ENCODE data around the gene TMEM72.

- TF ChIP-seq PATZ1 (CRISPR knock-in tag; IDR thresholded peaks at IDR 0.05; ENCODE audit: borderline replicate concordance) (no peak), ESRRG (CRISPR knock-in tag; IDR thresholded peaks at IDR 0.05) (no peak), OSR1 (CRISPR knock-in tag; IDR thresholded peaks at IDR 0.05) (no peak), CSDC2 (CRISPR knock-in tag; IDR thresholded peaks at IDR 0.05) (no peak), ZFP3 (CRISPR knock-in tag; IDR thresholded peaks at IDR 0.05) (no peak), ZNF8 (CRISPR knock-in tag; IDR thresholded peaks at IDR 0.05) (no peak), CREB5 (CRISPR knock-in tag; IDR thresholded peaks at IDR 0.05; ENCODE audit: low read depth) (no peak), RARB (CRISPR knock-in tag; IDR thresholded peaks at IDR 0.05) (no peak), ARNTL (CRISPR knock-in tag; IDR thresholded peaks at IDR 0.05; ENCODE audit: borderline replicate concordance, low read depth) (no peak), TSHZ2 (CRISPR knock-in tag; IDR thresholded peaks at IDR 0.05) (no peak), ISL1 (CRISPR knock-in tag; IDR thresholded peaks at IDR 0.05) (no peak), POU6F1 (CRISPR knock-in tag; IDR thresholded peaks at IDR 0.05; ENCODE audit: borderline replicate concordance, low read depth) (no peak), ZC3H10 (CRISPR knock-in tag; IDR thresholded peaks at IDR 0.05) (no peak)
Measured at GRCh38 chr10:44972874-44973306, 61.8 kb downstream of the TMEM72 start.

Measured in SK-N-SH treated with all-trans-retinoic acid at 6 μM for 48 hours (cell line).